Hepatocyte (in vitro differentiated cells): Measurements from ENCODE around the gene LBHD2. TPM values are rescaled to one million over a fixed set of nuclear protein-coding genes. Genes with fewer than 3 reads are reported as not detected.

ENCODE experiments used
- DNase-seq: peaks from one replicate; pipeline ENCODE4 v3.0.0-alpha.2; 2016; ENCODE audit warnings: low spot score
- H2AFZ ChIP-seq: fragments of 200-600 bp; sonication (generic); 2 replicates; pipeline ENCODE4 v1.6.0; 2016; ENCODE audit warnings: antibody characterized with exemption, mild to moderate bottlenecking
- H3K27ac ChIP-seq: fragments of 200-600 bp; sonication (generic); 2 replicates; pipeline ENCODE4 v1.5.1; 2016; ENCODE audit warnings: mild to moderate bottlenecking
- H3K27me3 ChIP-seq: fragments of 200-600 bp; sonication (generic); 2 replicates; pipeline ENCODE4 v1.6.1; 2016
- H3K36me3 ChIP-seq: fragments of 200-600 bp; sonication (generic); replicated peaks from 2 replicates; pipeline ENCODE4 v1.5.1; 2016; ENCODE audit warnings: low read depth; ENCODE audit not compliant: insufficient read depth
- H3K4me1 ChIP-seq: fragments of 200-600 bp; sonication (generic); 2 replicates; pipeline ENCODE4 v1.5.1; 2016; ENCODE audit warnings: mild to moderate bottlenecking, moderate library complexity; ENCODE audit not compliant: insufficient read depth
- H3K4me2 ChIP-seq: fragments of 200-600 bp; sonication (generic); 2 replicates; pipeline ENCODE4 v1.6.0; 2016
- H3K4me3 ChIP-seq: fragments of 200-600 bp; sonication (generic); 2 replicates; pipeline ENCODE4 v1.5.1; 2016; ENCODE audit warnings: mild to moderate bottlenecking
- H3K79me2 ChIP-seq: fragments of 200-600 bp; sonication (generic); 2 replicates; pipeline ENCODE4 v1.6.0; 2017; ENCODE audit warnings: mild to moderate bottlenecking
- H3K9me2 ChIP-seq: fragments of 200-600 bp; sonication (generic); replicated peaks from 2 replicates; pipeline ENCODE4 v1.6.0; 2017; ENCODE audit warnings: mild to moderate bottlenecking; ENCODE audit not compliant: insufficient read depth
- H3K9me3 ChIP-seq: fragments of 200-600 bp; sonication (generic); 2 replicates; pipeline ENCODE4 v1.5.1; 2016; ENCODE audit warnings: low read depth, mild to moderate bottlenecking
- H4K20me1 ChIP-seq: fragments of 200-600 bp; sonication (generic); 2 replicates; pipeline ENCODE4 v1.6.0; 2016; ENCODE audit warnings: mild to moderate bottlenecking; ENCODE audit not compliant: insufficient read depth, poor library complexity, severe bottlenecking
- EZH2 ChIP-seq: fragments of 200-600 bp; sonication (generic); IDR thresholded peaks from 2 replicates; pipeline ENCODE4 v1.6.1; 2016; ENCODE audit warnings: antibody characterized with exemption, mild to moderate bottlenecking, borderline replicate concordance
- EZH2phosphoT487 ChIP-seq: fragments of 200-600 bp; sonication (generic); IDR thresholded peaks from one replicate; pipeline ENCODE4 v1.6.1; 2018; ENCODE audit warnings: antibody characterized with exemption, mild to moderate bottlenecking, low read depth, moderate library complexity; ENCODE audit not compliant: unreplicated experiment, severe bottlenecking
- WGBS: methylation state at CpG from one replicate; pipeline ENCODE4 v1.1.6; 2016; ENCODE audit warnings: low lambda C conversion rate; ENCODE audit errors: missing lambda C conversion rate; 5-methylcytosine and 5-hydroxymethylcytosine counted together
- polyA plus RNA-seq: library from polyadenylated mRNA; unstranded; fragments of >200 nt; fragmentation: Nextera tagmentation; extraction: Ambion mirVana; gene quantifications from 2 replicates; pipeline ENCODE4 v1.2.1, GENCODE V29; 2016
- total RNA-seq: library from RNA; depleted of rRNA; stranded (reverse); fragments of >200 nt; gene quantifications from 2 replicates; pipeline ENCODE4 v1.2.3, GENCODE V29; 2014
- TF ChIP-seq, protein P1 (sequence below): fragments of 200-600 bp; sonication (generic); IDR thresholded peaks from 2 replicates; pipeline ENCODE4 v1.5.1; 2016; ENCODE audit warnings: antibody characterized with exemption, mild to moderate bottlenecking; ENCODE audit not compliant: poor library complexity

Gene LBHD2
- total and polyA plus RNA-seq, 2 experiments from 2014 or later = 0.21 TPM; not detected in 1

DNA sequence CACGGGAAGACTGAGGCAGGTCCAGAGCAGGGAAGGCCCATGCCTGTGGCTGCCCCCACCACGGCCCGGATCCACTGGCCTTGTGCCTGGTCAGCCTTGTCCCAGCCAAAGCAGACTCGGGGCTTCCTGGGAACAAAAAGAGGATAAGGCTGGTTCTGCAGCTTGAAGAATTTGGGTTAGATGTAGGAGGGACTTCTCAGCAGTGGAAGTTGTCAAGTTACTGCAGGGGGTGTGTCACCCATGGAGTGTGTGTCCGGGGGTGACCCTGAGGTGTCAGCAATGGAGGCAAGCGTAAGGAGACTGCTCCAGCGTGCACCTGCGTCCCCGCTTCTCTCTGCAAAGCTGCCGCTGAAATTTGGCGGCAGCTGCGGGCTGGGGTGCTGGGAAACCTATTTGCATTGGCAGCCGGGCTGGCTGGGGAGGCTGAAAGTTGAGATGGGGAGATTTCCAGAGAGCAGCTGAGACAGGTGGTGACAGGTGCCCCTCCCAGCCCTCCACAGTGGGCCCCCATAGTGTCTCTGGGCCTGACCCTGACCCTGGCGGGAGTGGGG lies 26.7 kb downstream of the LBHD2 start:
- no peak overlapping the region for H3K4me3 ChIP-seq
- H3K36me3 ChIP-seq = no peaks in the 10 kb centered on the region
- H2AFZ ChIP-seq = no peak overlapping the region
- peak overlapping the region; percentile 60 for H3K4me2 ChIP-seq
- H3K9me2 ChIP-seq = no peaks in the 10 kb centered on the region
- no peak overlapping the region for H3K27ac ChIP-seq
- H3K9me3 ChIP-seq = no peaks in the 10 kb centered on the region
- WGBS = 75% methylated on average over 14 of the region's 14 CpGs
- peaks cover 19% of the 10 kb centered on the region for H3K4me1 ChIP-seq
- no peaks in the 10 kb centered on the region for H3K79me2 ChIP-seq
- DNase-seq = no peak
- no peaks in the 10 kb centered on the region for H4K20me1 ChIP-seq
- TF ChIP-seq, protein P1, sequence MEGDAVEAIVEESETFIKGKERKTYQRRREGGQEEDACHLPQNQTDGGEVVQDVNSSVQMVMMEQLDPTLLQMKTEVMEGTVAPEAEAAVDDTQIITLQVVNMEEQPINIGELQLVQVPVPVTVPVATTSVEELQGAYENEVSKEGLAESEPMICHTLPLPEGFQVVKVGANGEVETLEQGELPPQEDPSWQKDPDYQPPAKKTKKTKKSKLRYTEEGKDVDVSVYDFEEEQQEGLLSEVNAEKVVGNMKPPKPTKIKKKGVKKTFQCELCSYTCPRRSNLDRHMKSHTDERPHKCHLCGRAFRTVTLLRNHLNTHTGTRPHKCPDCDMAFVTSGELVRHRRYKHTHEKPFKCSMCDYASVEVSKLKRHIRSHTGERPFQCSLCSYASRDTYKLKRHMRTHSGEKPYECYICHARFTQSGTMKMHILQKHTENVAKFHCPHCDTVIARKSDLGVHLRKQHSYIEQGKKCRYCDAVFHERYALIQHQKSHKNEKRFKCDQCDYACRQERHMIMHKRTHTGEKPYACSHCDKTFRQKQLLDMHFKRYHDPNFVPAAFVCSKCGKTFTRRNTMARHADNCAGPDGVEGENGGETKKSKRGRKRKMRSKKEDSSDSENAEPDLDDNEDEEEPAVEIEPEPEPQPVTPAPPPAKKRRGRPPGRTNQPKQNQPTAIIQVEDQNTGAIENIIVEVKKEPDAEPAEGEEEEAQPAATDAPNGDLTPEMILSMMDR = no peak
- TF ChIP-seq EZH2 (no peak), EZH2phosphoT487 (no peak)
- no peaks in the 10 kb centered on the region for H3K27me3 ChIP-seq

DNA sequence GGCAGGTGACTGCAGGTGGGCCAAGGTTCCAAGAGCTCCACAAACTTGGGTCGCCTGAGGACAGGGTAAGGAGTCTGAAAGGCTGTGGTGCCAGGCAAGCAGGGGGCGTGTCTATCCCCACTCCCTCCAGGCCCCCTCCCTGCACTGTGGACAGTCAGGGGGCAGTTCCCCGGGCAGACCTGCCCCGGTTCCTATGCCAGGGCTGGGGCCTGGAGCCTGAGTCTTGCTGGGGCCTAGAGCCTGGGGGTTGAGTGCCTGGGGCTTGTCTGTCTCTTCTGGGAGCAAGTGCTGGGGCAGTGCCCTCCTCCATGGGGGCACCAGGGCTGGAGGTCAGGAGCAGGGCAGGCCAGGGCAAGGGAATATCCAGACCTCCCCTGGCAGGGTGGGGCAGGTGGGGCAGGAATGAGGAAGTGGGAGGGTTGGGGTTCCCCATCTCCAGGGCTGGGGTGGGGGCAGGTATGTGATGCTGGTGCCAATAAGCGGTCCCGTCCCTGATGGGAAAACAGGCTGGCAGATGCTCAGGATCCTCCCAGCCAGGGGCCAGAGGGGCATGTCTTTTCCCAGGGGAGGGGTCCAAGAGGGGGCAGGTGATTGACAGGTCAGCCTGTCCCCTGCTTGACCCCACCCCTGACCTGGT lies 27.3 kb downstream of the LBHD2 start:
- Histone ChIP-seq H3K36me3 (no peaks in the 10 kb centered on the region), H2AFZ (no peak overlapping the region), H3K79me2 (no peaks in the 10 kb centered on the region), H3K4me2 (no peak overlapping the region), H3K4me3 (no peak overlapping the region), H3K9me2 (no peaks in the 10 kb centered on the region), H3K27ac (no peak overlapping the region), H4K20me1 (no peaks in the 10 kb centered on the region), H3K4me1 (peaks cover 19% of the 10 kb centered on the region), H3K27me3 (no peaks in the 10 kb centered on the region), H3K9me3 (no peaks in the 10 kb centered on the region)
- DNase-seq = no peak
- 95% methylated on average over 3 of the region's 6 CpGs for WGBS
- TF ChIP-seq, protein P1 = no peak
- no peak for TF ChIP-seq EZH2phosphoT487
- no peak for TF ChIP-seq EZH2

DNA sequence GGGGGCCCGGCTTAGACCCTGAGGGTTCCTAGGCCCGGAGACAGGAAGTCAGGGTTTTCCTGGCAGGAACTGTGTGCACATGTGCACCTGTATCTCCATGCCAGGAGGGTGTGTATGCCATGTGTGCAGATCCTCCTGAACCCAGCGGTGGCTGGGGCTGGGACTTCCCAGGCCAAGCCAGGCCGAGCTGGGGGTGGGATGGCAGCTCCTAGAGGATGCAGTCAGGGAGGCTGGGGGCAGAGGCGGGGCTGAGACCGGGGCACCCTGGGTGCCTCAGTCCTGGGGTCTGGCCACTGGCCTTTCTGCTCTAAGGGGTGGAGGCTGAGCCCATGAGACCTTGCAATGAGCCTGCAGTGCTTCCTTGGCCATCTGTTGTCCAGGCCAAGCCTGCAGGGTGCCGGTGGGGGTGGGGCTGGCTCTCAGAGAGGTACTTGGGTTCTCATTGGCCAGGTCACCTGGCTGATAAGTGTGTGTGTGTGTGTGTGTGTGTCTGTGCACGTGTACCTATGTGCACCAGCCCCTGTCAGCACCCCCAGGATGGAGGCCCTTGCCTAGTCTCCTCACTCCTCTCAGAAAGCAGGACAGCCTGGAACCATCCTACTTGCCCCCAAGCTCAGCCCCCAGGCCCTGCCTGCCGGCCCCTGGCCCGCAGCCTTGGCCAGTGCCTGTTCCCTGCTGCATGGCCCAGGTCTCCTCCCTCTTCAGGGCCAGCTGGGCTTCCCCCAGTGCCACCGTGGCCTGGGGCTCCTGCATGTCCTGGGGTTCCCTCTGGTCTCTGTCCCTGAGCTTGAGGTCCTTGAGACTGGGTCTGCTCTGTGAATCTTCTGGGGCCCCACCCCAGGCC lies 28.6 kb downstream of the LBHD2 start:
- H3K27me3 ChIP-seq = no peaks in the 10 kb centered on the region
- H3K79me2 ChIP-seq = no peaks in the 10 kb centered on the region
- 81% methylated on average over 11 of the region's 11 CpGs for WGBS
- no peaks in the 10 kb centered on the region for H4K20me1 ChIP-seq
- H3K9me2 ChIP-seq = no peaks in the 10 kb centered on the region
- H2AFZ ChIP-seq = no peak overlapping the region
- DNase-seq = no peak
- TF ChIP-seq, protein P1 = no peak
- no peak for TF ChIP-seq EZH2
- no peak for TF ChIP-seq EZH2phosphoT487
- H3K4me1 ChIP-seq = peaks cover 19% of the 10 kb centered on the region
- H3K4me2 ChIP-seq = no peak overlapping the region
- H3K4me3 ChIP-seq = no peak overlapping the region
- no peaks in the 10 kb centered on the region for H3K36me3 ChIP-seq
- H3K9me3 ChIP-seq = no peaks in the 10 kb centered on the region
- H3K27ac ChIP-seq = no peak overlapping the region
